Measurements from ENCODE around the gene EPS8L1.

DNA sequence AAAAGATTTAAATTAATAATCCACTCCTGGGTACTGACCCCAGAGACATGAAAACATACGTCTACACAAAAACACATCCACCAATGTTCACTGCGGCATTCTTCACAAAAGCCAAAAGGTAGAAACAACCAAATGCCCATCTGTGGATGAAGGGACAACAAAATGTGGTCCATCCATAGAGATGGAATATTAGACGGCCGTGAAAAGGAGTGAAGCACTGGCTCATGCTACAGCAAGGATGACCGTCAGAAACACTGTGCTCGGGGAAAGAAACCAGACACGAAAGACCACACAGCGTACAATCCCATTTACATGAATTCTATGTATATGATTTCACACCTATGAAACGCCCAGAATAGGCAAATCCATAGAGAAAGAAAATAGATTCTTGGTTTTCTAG is 18.8 kb upstream of the EPS8L1 start:
- TF ChIP-seq CTCF (IDR thresholded peaks at IDR 0.05) (no peak), POLR2A (IDR thresholded peaks at IDR 0.05) (no peak)

All from thyroid gland (tissue), 4 donors.